Stimulated activated CD4-positive, alpha-beta T cell treated with anti-CD3 and anti-CD28 coated beads, Interleukin-4, amount 100 ng/mL, for 1 hour (primary cell): ENCODE measurements around the gene C10orf67.
"Not testable (repeated sequence)": the region's sequence is repeated elsewhere in the genome, so short reads cannot be mapped to it uniquely, and the experiment has no call there.

Source experiments
- DNase-seq: peaks from one replicate; pipeline ENCODE4 v3.0.0-alpha.2; 2020

C10orf67 gene

DNA sequence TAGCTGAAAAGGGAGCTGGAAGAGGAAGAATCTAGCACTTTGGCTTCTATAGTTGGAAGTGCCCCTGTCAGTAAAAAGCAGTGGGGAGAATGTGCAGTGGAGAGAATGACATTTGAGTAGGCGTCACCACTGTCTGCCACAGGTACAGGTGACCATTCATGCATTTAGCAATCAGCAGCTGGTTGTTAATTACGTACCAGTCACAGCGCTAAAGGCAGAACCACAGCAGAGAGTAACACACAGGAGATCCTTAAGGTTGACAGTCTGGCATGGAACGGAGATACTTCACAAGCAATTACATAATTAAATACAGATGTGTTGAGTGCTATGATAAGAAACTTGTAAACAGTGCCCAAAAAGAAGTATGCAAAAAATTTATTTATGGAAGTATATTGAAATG lies 24.8 kb downstream of the C10orf67 start:
- DNase-seq = no peak

DNA sequence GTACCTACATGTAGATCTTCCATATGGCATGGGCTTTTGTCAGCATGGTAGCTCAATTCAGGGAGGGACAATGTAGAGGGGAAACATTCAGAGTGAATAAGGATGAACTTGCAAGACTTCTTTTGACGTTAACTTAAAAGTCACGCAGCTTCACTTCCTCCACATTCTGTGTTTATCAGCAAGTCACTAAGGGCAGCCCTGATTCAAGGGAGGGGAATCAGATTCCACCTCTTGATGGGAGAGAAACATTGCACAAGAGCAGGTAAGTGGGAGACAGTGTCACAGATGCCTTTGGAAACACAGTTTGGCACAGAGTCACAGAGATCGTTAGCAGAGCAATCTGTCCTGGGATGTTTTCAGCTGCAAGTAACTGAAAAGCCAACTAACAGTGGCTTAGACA lies 26.2 kb downstream of the C10orf67 start:
- DNase-seq = no peak

DNA sequence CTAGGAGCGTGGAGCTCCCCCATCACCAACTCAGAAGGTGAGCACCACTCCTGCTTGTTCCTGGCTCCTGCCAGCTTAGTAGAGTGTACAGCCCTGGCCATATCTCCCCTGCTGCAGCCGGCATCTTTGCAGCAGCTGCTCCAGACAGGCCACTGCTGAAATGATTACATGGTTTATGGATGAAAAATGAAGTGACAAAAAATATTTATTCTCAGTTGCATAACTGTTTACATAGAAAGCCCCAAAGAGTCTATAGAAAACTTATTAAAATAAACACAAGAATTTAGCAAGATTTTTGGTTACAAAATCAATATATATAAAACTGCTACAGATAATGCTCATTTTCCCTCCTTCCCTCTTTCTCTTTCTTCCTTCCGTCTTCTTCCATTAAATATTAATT lies 27.2 kb downstream of the C10orf67 start:
- no peak for DNase-seq

DNA sequence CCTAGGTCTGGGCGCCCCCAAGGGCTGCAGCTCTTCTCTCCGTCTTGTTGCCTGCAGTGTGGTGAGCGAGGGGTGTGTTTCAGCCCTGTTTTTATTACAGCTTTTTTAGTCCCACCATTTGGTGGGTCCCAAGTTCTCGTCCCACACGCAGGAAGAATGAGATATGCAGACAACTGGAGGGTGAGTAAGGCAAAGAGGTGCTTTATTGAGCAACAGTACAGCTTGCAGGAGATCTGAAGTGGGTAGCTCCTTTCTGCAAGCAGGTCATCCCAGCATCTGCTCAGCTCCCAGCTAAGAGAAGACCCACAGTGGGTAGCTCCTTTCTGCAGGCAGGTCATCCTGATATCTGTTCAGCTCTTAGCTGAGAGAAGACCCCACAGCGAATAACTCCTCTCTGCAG lies 28.2 kb downstream of the C10orf67 start:
- DNase-seq = no peak

DNA sequence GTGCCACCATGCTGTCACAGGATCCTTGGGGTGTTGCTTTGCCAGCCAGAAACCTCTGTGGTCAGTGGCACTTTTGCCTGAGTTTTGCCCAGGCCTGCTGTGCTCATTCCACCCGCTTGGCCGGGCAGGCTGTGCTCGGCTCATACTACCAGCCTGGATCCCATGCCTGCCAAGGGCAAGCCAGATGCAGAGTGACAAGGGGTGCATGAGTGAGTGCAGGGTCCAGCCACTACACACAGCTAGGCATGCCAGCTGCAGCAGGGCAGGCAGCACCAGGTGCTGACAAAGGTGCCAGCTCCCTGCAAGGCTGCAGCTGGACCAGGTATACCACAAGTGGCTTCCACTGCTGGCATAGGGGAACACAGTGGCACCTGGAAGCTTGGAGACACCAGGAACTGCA lies 28.6 kb downstream of the C10orf67 start:
- DNase-seq = no peak

DNA sequence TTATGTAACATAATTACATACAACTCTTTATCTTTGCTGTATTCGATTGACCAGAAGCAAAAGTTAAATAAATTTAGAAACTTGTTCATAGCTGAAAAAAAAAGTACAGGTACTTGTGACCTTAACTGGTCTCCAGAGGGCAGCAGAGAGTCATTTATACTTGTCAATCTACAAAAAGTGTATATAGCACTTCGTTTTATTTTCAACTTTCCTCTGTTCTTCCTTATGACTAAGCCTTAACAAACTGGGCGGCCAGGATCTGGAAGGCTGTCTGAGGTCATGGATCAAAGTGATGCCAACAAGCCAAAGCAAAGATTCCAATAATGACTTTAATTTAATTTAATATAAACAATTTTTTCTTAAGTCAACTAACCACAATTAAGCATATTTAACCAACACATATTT lies 29.8 kb downstream of the C10orf67 start:
- DNase-seq = no peak

DNA sequence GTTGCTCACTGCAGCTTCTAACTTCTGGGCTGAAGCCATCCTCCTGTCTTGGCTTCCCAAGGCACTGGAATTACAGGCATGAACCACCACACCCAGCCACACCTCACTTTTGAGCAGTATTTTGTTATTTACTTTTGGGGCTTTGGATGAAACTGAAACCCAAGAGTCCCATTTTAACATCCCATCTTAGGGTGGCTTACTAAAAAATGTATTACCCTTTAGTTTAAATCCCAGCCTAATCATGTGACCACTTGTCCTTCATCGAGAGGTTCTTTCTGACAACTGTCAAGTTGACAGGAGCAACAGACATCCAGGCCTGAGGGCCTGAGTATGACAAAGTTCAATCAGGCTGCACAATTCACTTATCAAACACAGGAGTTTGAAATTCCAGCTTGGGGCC lies 33.6 kb downstream of the C10orf67 start:
- no peak for DNase-seq

DNA sequence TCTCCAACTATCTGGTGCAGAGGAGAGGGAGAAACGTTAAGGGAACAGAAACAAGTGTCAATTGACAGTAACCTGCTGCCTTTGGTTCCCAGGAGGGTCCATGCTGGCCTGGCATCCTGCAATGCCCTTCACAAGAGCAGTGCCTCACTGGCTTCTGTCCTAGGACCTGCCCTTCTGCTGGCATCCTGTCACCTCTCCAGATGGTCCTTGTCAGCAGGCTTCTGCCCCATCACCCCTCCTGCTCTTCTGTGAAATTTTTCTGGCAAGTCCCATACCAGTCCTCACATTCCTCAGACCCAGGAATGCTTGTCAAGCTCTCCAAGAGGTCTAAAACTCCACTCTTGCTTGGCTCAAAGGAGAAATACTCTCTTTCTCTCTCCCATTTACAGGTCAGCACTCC lies 34.2 kb downstream of the C10orf67 start:
- DNase-seq = no peak

DNA sequence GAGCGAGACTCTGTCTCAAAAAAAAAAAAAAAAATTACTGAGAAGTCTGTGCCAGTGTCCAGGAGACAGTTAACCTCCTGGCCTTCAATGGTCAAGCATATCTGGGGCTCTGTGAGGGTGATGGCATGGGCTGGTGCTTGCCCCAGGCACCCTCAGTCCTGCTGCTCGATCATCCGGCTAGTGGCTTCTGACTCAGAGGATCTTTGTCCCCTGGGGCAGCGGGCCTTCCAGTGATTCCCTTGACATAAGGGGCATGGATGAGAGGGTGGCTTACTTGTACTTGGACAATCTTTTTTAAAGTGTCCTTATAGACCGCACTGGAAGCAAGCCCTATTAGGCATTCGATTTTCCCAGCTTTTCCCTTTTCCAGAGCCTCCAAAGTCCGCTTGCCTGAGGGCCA lies 44.6 kb downstream of the C10orf67 start:
- not testable (repeated sequence) for DNase-seq

DNA sequence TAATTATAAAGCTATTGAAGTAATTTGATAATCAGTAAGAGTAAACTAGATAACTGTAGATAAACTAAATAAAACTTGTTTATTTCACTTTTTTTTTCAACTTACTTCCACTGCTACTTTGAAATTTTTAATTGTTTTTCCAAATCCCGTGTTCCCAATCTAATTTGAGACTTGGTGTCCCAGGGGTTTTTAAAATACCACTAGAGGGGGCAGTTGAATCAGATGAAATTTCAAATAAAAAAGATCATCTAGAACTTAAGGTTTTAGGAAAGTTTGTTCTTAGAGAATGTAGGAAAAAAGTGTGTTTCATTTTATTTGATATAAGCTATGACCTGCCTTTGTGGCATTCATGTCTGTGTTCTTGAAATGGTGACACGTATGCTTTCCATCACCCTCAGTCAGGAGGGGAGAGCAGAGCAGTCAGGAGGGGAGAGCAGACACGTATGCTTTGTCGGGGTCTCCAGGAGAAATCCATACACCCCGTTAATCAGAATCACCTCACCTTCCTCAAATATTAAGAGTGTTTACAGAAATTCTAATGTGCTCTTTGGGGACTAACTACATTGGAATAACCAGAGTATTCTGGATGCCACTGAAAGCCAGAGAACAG lies 49.9 kb downstream of the C10orf67 start:
- DNase-seq = no peak

DNA sequence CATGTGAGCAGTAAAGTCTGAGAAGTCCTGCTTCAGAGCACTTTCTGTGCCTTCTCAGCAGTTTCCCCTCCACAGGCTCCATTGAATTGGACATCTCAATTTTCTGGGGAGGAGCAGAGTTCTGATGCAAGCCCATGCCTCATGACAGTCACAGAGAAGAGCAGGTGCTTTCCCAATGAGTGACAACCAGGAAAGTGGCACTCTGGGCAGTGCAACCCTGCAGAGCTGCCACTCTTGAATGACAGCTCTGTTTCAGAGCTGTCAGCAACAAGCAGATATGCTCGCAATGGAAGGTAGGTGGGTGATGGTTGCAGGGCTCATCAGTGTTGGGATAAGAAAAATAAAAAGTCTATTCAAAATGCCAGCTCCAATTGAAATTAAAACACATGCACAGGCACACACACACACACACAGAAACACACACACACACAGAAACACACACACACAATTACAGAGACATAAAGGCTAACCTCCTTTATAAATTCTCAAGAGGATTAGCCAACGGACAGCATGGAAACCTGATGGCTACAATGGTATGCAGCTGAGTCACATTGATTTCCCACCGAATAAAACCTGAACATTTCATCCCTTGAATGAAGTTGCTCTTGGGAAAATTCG lies 50.5 kb downstream of the C10orf67 start:
- DNase-seq = no peak

DNA sequence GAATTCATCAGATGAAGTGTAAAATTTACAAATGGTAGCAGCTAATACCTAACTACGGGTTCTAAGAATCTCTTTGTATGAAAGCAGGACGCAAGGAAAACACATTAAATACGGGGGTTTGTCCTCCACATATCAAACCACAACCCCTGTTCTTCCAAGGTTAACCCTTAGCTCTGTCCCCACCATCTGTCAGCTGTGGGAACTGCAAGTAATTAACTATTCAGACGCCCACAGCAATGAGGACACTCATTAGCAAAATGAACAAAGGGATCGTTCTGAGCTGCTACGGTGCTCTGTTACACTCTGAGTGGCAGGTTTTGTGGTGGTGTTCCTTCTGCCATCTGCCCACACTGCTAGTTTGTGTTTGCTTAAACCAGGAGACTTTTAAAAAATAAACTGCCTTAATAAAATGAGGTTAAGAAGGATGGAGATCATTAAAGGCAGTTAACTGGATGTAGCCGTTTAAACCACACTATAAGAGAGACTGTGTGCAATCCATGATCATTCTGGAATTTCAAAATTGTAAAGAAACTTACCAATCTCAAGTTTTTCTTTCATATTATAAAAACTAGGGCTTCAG lies 51.4 kb downstream of the C10orf67 start:
- peak; percentile 20 for DNase-seq

DNA sequence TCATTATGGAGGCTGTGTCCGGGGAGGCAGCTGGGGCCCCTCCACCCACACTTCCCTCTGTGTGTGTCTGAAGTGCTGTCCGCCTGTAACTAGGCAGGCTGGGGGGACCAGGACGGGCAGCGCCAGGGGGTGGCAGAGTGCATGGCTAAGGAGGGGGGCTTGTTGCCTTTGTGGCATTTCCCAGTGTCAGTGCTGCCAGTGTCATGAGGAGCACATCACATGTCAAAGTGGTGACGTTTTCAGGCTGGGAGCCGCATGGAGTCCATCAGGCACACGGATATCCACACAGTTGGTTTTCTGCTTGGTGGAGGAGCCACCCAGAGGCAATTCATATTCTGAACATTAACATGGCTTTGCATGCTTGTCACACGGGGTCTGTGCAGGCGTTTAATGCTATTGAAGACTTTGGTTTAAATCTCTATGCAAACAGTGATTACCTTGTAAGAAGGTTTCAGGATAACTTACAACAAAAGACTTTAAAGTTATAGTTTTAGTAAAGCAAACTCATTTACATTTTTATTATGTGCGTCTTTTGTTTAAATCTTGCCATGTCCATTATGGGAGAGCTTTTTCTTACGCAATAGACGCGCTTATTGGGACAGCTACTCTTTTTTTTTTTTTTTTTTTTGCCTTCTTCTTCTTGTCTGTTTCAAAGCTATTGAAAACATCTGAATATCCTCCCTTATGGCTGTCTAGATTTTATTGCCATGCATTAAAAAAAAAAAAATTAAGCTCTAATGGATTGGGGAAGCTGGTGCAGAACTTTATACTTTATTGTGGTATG lies 52.9 kb downstream of the C10orf67 start:
- no peak for DNase-seq

DNA sequence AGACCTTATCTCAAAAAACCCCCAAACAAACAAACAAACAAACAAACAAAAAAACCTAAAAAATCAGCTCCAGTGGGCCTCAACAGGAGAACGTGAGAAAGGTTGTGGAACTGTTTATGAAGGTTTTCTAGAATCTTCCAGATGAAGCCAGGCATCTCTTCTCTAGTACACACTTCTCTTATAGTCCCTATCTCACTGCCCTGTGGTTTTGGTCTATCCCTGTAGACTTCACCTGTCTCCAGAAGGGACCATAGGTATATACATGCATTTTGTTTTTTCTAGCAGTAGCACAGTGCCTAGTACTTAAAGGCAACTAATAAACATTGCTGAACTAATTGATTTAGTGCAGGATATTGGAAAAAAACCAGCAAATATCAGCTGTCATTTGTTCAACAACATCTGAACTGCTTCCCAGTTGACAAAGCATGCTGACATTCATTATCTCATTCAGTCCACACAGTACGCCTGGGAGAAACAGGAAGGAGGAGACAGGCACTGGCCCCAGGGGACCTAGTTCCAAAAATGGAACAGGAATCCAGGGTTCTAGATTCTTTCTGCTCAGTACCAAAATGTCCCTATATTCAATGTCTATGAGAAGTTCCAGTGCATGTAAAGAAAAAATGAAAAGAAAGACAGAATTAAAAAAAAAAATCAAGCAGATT lies 59.8 kb downstream of the C10orf67 start:
- no peak for DNase-seq

DNA sequence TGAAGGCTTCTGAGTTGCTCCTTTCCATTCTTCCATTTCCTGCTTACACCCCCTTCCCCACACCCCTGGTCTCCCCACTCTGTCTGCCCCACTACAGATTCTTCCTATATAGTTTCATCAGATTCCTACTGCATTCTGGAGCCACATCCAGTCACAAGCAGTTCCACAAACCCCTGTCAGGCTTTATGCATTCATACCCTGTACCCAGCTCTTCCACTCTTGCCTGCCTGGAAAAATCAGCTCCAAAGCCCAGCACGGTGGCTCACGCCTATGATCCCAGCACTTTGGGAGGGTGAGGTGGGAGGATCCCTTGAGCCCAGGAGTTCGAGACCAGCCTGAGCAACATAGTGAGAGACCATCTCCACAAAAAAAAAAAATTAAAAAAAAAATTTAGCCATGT lies 60.4 kb downstream of the C10orf67 start:
- DNase-seq = no peak

DNA sequence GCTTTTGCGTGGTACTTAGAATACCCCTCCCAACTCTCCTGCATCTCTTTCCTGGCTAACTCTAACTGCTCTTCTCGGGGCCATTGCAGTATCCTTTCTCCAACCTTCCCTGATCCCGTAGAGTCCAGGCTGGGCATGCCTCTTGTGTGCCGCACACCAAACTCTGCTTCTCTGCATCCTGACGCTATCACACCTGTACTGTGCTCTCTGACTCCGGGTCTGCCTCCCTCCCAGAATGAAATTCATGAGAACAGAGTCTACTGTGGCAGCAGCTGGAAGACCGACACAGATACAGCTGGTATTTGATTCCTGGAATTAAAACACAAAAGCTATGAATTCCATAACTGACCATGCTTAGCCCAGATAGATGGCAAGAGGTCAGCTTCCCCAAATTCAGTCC lies 60.9 kb downstream of the C10orf67 start:
- no peak for DNase-seq

DNA sequence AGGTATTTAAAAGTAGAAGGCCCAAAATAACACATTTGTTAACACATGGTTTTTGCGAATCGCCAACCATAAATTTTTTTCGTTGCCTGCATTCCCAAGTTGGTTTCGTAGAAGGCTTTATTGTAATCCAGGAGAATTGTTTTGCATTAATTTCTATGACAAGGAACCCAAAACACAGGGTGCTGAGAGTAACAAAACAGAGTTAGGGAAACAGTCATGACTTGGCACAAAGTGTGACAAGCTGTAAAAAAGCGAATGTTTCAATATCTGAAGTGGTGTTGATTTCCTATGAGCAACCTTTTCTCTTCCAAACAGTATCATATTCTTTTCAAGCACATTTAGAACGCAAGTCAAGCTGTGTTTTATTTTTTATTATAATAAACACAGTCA lies 63.6 kb downstream of the C10orf67 start:
- DNase-seq = no peak

DNA sequence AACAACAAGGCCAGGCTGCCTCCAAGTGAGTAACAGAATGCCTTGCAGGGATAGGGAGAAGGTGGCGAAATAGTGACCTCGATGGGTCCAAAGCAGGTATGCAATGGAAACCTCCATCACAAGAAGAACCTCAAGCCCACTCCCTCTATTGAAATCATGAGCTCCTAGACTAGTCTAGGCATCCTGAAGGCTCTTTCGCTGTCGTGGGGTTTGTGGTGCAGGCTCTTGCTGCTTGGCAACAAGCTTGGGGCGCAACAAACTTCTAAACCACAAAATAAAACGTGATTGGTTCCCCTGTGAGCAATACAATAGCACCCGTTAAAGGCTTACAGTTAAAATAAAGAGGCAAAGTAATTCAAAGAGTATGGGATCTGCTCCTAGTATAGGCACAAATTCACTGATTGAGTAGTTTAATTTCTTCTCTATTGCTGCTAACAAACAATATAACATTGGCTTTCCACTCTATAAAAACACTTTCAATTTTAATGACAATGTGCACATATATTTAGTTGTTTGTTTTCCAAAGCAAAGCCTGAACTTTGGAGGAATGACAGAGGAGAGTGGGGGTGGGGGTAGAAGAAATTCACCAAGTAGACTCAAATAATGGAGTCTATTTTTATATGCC lies 64.1 kb downstream of the C10orf67 start:
- DNase-seq = no peak

DNA sequence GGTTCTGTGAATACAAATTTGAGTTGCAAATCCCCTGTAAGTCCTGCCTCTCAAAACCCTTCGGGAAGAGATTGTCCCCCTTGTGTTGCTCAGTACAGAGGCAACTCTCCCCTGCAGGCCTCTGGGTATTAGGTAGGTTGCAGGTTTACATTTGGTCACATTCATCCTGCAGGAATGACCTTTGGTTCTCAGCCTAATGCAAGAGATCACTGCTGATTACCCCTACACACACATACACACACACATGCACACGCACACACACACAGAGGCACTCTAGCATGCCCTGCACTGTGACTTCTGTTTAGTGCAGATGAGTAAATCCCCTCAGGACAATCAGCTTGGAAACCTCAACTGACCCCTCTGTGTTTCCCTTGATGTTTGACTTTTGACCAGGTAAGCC lies 69.2 kb downstream of the C10orf67 start:
- DNase-seq = no peak

DNA sequence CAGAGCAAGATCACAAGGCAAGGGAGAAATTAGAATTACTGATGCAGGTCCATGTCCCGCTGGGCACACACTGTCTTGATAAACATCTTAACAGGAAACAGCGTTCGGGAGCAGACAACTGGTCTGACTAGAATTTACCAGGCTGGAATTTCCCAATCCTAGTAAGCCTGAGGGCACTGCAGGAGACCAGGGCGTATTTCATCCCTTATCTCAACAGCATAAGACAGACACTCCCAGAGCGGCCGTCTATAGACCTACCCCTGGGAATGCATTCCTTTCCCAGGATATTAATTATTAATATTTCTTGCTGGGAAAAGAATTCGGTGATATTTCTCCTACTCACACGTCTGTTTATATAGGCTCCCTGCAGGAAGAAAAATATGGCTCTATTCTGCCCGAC lies 70.4 kb downstream of the C10orf67 start:
- DNase-seq = not testable (repeated sequence)

DNA sequence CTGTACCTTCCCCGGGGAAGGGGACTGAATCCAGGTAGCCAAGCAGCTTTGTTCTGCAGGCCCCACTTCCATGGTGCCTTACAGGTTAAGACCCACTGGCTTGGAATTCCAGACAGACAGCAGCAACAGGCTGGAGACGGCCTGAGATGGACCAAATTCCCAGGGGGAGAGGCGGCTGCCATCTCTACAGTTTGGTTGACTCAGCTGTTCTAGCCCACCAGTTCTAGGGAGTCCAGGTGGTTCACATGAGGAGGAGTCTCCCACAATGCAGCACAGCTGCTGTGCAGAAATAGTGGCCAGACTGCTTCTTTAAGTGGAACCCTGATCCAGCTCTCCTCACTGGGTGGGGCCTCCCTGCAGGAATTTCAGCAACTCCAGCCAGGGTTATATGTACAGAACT lies 74.1 kb downstream of the C10orf67 start:
- DNase-seq = no peak

DNA sequence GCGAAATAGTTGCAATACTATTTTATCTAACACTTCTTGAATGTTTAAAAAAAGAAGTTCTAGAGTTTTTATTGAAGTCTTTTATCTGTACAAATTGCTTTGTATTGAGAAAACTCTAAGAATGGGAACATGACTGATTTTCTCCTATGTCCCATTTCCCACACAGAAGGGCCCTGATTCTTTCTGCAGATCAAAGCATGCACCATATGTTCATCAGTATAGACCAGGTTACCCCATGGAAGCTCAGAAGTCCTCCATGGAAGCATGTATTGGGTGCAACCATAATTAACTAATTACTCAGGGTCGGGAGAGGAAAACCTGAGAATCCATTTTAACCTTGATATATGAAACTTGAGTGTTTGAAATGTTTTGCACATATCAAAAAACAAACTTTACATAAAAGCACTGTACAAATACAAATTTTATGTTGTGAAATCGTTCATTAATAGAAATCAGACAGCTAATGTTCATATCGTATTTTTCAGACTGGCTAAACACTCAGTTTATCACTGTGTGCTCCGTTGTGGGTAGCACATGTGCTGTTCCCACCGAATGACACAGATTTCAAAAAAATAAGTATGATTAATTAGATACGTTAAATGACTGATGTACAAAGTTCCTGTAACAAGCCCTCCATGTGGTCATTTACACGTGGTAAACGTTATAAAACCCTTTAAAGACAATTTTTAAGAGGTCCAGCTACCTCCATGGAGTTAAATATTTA lies 81.0 kb downstream of the C10orf67 start:
- no peak for DNase-seq
